Aorta (tissue), 5 donors: ENCODE measurements around the gene PPARGC1A. TPM values are rescaled to one million over a fixed set of nuclear protein-coding genes. Genes with fewer than 3 reads are reported as not detected.
A peak's percentile ranks its signal among the peaks of the same experiment; 100 is the strongest.

Experiments used
- ATAC-seq: fragments of 200-7000 bp; cut with Tn5 transposase; one replicate; pipeline ENCODE4 v1.9.1; 2022; ENCODE audit warnings: moderate library complexity; ENCODE audit not compliant: low FRiP score
- DNase-seq, 2 donors: peaks; one replicate each; pipeline ENCODE4 v3.0.0-alpha.2; 2020
- H3K27ac ChIP-seq, 2 donors: one replicate each; pipeline ENCODE4 v1.5.1; 2013; ENCODE audit warnings: low read length in 2 of 2, mild to moderate bottlenecking in 2 of 2, moderate library complexity in 2 of 2, control low read depth in 1 of 2, inconsistent platforms in 1 of 2, low read depth in 1 of 2
- H3K27me3 ChIP-seq, 2 donors: one replicate each; pipeline ENCODE4 v1.6.1; 2013; ENCODE audit warnings: control low read depth in 1 of 2, low read length in 1 of 2, mild to moderate bottlenecking in 1 of 2, moderate library complexity in 1 of 2; ENCODE audit not compliant: insufficient read depth in 2 of 2, control insufficient read depth in 1 of 2
- H3K36me3 ChIP-seq, 2 donors: one replicate each; pipeline ENCODE4 v1.6.1; 2013; ENCODE audit warnings: control low read depth in 1 of 2, low read length in 1 of 2, mild to moderate bottlenecking in 1 of 2; ENCODE audit not compliant: insufficient read depth in 2 of 2, control insufficient read depth in 1 of 2
- H3K4me1 ChIP-seq, 2 donors: one replicate each; pipeline ENCODE4 v1.6.1; 2013; ENCODE audit warnings: low read length in 2 of 2, control low read depth in 1 of 2, mild to moderate bottlenecking in 1 of 2, moderate library complexity in 1 of 2; ENCODE audit not compliant: insufficient read depth in 2 of 2, control insufficient read depth in 1 of 2
- H3K4me3 ChIP-seq, 2 donors: one replicate each; pipeline ENCODE4 v1.5.1; 2013; ENCODE audit warnings: low read length in 2 of 2, control low read depth in 1 of 2, mild to moderate bottlenecking in 1 of 2
- H3K9me3 ChIP-seq: one replicate; pipeline ENCODE4 v1.6.1; 2013; ENCODE audit warnings: mild to moderate bottlenecking, low read length; ENCODE audit not compliant: control insufficient read depth
- WGBS, 2 donors: extraction: QIAGEN DNeasy Blood & Tissue Kit; methylation state at CpG; one replicate each; pipeline ENCODE4 v1.1.7; 2013; 5-methylcytosine and 5-hydroxymethylcytosine counted together
- intact Hi-C, 2 donors: fragments of 100-400 bp; cut with DNase I; formaldehyde crosslinking; loops; one replicate each; pipeline versions ENCODE4 v1.14.2 to v1.15.0; 2022
- polyA plus RNA-seq, 2 donors: library from polyadenylated mRNA; stranded (reverse); fragments of 200-250 nt; gene quantifications; one replicate each; pipeline ENCODE4 v1.2.3, GENCODE V29; 2013
- total RNA-seq, 2 donors: library from RNA; stranded (reverse); fragmentation: NEBNext Ultra II Directional; extraction: Animal tissue kit (Norgen Biotek cat#: 25700); gene quantifications; one replicate each; pipeline ENCODE4 v1.2.1, GENCODE V29; 2021
- donor health status: healthy with polysubstance abuse.
- donor health status: Bipolar disorder and iron deficiency.
- donor health status: DM: no; HTN: no; CAD: no.
- donor health status: DM: no; HTN: no; CAD: no.
- donor health status: DM: yes; HTN: yes; CAD: no.

Gene PPARGC1A
- total and polyA plus RNA-seq, 4 donors, result 0.67 to 3.8 (median 1.9) TPM

DNA sequence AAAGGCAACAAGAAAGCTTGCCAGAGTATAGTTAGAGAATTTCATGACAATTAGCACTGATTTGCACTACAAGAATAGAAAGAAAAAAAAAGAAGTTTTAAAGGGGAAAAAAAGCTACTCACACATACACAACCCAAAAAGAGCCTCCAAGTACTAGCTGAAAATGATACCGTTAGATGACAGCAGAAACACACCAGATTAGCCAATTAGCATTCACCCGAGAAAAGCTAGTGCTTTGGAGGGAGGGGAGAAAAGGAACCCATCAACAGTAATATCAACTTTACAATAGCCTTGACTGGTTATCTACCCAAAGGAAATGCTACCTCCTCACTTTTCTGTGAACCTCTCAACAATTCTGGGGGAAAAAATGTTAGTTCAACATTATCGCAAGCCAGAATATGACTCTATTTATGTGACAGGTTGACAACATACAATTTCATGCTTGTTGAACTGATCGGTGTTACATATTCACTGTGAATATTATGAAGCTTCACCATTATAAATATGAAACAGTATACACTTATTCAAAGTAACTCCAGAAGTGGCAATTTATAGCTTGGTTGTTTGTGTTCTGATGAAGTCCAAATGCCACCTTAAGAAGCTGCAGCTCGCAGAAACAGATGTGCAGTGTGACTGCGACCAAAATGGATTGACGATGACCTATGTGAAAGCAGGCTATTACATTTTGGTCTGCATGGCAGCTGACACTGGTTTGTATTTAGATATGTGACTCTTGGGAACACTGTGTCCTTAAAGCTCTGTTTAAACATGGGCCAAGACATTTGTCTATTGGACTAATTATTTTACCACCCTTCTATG, 15.9 kb downstream of the PPARGC1A start:
- H3K4me1 ChIP-seq, result no peaks in the 10 kb centered on the region
- no peak overlapping the region for H3K4me3 ChIP-seq
- no peaks in the 10 kb centered on the region for H3K36me3 ChIP-seq
- no peaks in the 10 kb centered on the region for H3K9me3 ChIP-seq
- DNase-seq (no peak), ATAC-seq (no peak)
- H3K27ac ChIP-seq, result no peak overlapping the region
- 56 to 65% methylated on average over 7 of the region's 7 CpGs for WGBS, 2 donors
- intact Hi-C loops, result no loop called here
- H3K27me3 ChIP-seq, result no peaks in the 10 kb centered on the region

DNA sequence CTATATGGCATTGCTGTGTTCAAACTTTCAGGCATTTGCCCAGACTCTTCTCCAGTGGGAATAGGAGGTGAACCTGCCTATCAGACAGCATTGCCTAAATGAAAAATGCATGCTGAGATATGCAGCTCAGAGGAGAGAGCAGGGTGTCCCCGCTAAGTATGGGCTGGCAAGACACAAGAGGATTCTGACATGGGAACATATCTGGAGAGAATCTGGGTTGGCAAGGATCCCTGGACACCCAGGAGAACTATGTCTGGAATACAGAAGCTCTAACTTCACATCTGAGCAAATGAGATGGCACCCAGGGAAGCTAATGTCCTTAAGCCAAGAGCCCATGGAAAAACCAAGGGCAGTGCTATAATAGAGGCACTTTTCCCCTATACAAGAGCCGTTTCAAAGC, 18.4 kb downstream of the PPARGC1A start:
- ATAC-seq (no peak), DNase-seq (no peak)
- intact Hi-C loops, result no loop called here
- Histone ChIP-seq H3K27me3 (no peaks in the 10 kb centered on the region), H3K9me3 (no peaks in the 10 kb centered on the region), H3K36me3 (no peaks in the 10 kb centered on the region), H3K27ac (no peak overlapping the region), H3K4me3 (no peak overlapping the region), H3K4me1 (no peaks in the 10 kb centered on the region)
- 55 to 79% methylated on average over 2 of the region's 2 CpGs for WGBS, 2 donors

DNA sequence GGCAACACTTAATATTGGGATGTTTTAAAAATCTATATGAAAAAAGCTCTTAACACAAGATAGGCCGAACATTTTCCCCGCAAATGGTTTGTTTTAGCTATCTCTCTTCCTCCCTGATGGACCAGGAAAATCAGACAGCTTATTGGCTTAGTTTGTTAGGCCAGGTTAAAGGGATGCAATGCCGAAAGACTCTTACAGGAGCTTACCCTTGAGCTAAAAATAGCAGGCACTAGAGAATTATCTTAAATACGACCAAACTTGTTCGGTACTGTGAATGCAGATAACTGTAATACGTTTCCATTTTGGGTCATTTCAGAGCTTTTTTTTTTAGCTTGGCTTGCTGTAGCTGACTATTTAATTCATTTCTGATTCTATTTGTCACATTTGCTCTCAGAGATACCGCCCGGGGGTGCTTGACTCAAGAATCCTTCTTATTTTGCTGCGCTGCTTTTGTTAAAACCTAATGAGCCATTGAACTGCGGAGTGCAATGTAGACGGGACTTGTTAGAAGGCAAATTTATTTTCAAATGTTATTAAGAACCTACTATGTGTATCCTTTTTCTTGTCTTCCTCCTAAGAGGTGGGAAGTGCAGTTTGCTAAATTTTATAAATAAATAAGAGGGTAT, 23.3 kb downstream of the PPARGC1A start:
- ATAC-seq, result no peak
- no peaks in the 10 kb centered on the region for H3K36me3 ChIP-seq

DNA sequence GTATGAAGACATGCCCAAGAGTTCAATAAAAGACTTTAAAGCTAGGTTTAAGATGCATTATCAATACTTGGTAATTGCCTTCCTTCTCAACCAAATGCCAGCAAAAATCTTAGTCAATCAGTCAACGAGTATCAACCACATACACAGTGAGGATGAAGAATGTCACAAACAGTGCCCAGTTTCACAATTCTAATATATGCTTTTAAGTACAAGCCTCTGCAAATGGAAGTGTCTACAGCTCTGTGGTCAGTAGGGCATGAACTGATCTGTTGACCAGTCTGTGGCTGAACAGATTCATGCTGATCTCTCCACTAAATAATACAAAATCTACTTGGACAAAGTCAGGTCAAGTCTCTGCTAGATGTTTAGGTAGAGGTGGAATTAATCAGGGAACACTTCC, 27.9 kb downstream of the PPARGC1A start:
- Histone ChIP-seq H3K36me3 (no peaks in the 10 kb centered on the region), H3K27me3 (peaks cover 0 to 2% of the 10 kb centered on the region in 2 donors), H3K4me3 (no peak overlapping the region), H3K27ac (no peak overlapping the region), H3K4me1 (no peaks in the 10 kb centered on the region), H3K9me3 (no peaks in the 10 kb centered on the region)
- intact Hi-C loops, result no loop called here
- ATAC-seq (no peak), DNase-seq (no peak)
- 80 to 88% methylated on average over 1 of the region's 1 CpG for WGBS, 2 donors

More for the DNA sequence above, 23.3 kb downstream of the PPARGC1A start:
- no peak overlapping the region for H3K4me3 ChIP-seq
- intact Hi-C loops, result no loop called here
- H3K27me3 ChIP-seq, result no peaks in the 10 kb centered on the region
- H3K4me1 ChIP-seq, result no peaks in the 10 kb centered on the region
- DNase-seq, result no peak
- WGBS, 2 donors, result 77 to 84% methylated on average over 11 of the region's 11 CpGs
- H3K9me3 ChIP-seq, result no peaks in the 10 kb centered on the region
- no peak overlapping the region for H3K27ac ChIP-seq

DNA sequence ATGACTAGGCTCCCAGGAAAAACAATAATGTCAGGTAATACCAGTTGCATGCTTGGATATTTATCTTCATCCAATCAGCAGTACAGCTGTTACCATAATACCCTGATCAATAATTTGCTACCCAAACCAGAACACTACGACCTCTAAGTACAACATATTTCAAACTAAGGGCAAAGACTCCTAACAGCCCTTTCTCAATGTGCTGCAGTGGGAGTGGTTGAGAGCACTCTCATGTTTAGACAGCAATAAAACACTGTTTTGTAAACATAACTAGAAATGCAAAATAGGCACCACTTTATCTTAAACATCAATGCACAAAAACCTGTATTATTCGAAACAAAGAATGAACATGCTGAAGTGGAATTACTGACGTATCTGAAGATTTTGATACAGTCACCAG, 28.9 kb downstream of the PPARGC1A start:
- no peaks in the 10 kb centered on the region for H3K36me3 ChIP-seq
- WGBS, 2 donors, result 80 to 87% methylated on average over 3 of the region's 3 CpGs
- intact Hi-C loops, result no loop called here

DNA sequence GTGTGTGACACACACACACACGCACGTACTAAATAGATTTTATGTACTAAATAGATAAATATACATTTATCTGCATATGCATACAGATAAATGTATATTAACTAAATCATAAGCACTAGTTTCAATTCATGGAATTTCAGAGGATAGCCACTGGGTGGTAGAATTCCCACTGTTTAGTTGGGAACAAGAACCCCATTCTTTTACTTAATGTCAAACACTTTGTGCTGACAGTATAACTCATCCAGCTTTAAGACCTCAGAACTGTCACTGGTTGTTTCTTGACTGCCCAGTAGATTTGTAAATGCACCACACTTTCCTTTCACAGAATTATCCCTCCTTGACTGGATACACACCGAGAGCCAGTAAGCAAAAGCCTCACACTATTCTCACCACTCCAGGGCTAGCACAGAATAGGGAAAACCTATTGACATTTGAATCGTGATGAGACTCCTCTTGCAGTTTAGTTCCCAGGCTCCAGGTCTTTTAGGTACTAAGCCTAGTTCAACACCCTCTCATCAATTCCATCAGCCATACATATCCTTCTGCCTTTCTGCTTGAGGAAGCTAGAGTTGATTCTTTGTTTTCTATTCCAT, 32.4 kb downstream of the PPARGC1A start:
- ATAC-seq, result no peak

More for the DNA sequence above, 28.9 kb downstream of the PPARGC1A start:
- ATAC-seq, result no peak
- Histone ChIP-seq H3K27ac (no peak overlapping the region), H3K27me3 (peaks cover 0 to 2% of the 10 kb centered on the region in 2 donors), H3K4me1 (no peaks in the 10 kb centered on the region), H3K9me3 (no peaks in the 10 kb centered on the region), H3K4me3 (no peak overlapping the region)
- DNase-seq, result no peak

DNA sequence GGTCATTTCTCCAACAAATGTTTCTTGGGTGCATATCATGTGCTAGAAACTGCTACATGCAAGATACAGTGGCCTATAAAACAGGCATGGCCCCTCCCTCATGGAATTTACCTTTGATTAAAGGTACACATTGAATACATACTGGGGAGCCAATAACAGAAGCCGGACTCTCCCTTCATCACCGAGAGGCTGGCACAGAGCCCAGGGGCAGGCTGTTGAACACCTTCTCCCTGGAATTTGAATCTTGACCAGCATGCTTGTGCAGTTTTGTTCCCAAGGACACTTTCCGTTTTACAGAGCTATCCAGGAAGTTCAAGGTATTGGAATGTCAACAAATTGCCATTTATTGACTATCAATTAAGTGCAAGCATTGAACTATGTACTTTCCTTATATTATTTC, 33.2 kb downstream of the PPARGC1A start:
- no peak overlapping the region for H3K4me3 ChIP-seq
- no peaks in the 10 kb centered on the region for H3K4me1 ChIP-seq
- intact Hi-C loops, result no loop called here
- ATAC-seq, result no peak
- no peak overlapping the region for H3K27ac ChIP-seq
- no peaks in the 10 kb centered on the region for H3K9me3 ChIP-seq
- 49 to 56% methylated on average over 3 of the region's 3 CpGs for WGBS, 2 donors
- peak in 1 of 2 donors; percentile 41 for DNase-seq
- H3K27me3 ChIP-seq, result peaks cover 0 to 2% of the 10 kb centered on the region in 2 donors
- H3K36me3 ChIP-seq, result no peaks in the 10 kb centered on the region

More for the DNA sequence above, 32.4 kb downstream of the PPARGC1A start:
- H3K4me1 ChIP-seq, result no peaks in the 10 kb centered on the region
- H3K4me3 ChIP-seq, result no peak overlapping the region
- intact Hi-C loops, result no loop called here
- no peaks in the 10 kb centered on the region for H3K9me3 ChIP-seq
- H3K36me3 ChIP-seq, result no peaks in the 10 kb centered on the region
- H3K27ac ChIP-seq, result no peak overlapping the region
- no peak for DNase-seq
- peaks cover 0 to 2% of the 10 kb centered on the region in 2 donors for H3K27me3 ChIP-seq
- WGBS, 2 donors, result 80 to 82% methylated on average over 4 of the region's 4 CpGs

DNA sequence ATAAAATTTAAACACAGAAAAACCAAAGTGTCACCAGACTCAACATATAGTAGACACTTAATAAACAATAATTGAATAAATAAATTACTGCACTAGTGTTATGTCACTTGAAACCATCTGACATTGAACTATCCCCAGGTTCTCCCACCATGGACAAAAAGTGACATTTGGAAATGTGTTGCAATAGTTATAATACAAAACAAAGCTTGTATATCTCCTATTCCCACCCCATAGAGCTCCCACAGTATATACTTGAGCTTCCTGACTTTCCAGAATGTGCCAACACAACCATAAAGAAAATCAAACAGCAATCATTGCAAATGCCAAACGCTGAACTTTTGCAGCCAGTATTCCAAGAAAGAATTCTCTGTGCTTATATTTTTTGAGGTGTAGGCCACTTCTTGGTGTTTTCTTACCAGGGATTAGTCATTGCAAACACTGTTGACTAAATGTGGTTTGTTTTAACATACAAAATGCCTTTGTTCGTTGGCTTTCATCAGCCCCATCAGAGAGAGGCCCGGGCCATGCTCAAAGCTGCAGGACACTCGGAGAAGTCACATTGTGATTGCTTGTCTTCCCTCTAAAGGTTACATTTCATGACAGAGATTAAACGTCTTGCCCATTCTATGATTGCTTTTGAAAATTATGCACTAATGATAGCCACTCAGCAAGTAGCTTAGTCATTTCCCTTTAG, 33.8 kb downstream of the PPARGC1A start:
- Histone ChIP-seq H3K9me3 (no peaks in the 10 kb centered on the region), H3K27ac (no peak overlapping the region), H3K36me3 (no peaks in the 10 kb centered on the region), H3K27me3 (peaks cover 0 to 2% of the 10 kb centered on the region in 2 donors), H3K4me3 (no peak overlapping the region), H3K4me1 (no peaks in the 10 kb centered on the region)
- ATAC-seq (no peak), DNase-seq (no peak)
- intact Hi-C loops, result no loop called here
- 65 to 75% methylated on average over 5 of the region's 5 CpGs for WGBS, 2 donors
